ENCODE results near the gene PAX7.

PAX7 gene

GRCh38 chr1:18783705-18784481 is 153.2 kb downstream of the PAX7 start:
- Histone ChIP-seq H3K4me2 (ENCODE audit: low read length) (no peak overlapping the region), H3K27me3 (ENCODE audit: low read depth, low read length) (no peaks in the 10 kb centered on the region), H3K27ac (ENCODE audit: low read length) (no peak overlapping the region), H3K9ac (ENCODE audit: low read length) (no peak overlapping the region), H3K79me2 (ENCODE audit: low read length) (no peaks in the 10 kb centered on the region), H3K4me1 (ENCODE audit: low read length) (no peaks in the 10 kb centered on the region), H3K4me3 (ENCODE audit: low read length) (no peak overlapping the region), H2AFZ (ENCODE audit: low read depth, low read length) (no peak overlapping the region), H3K36me3 (replicated peaks; ENCODE audit: low read depth, low read length) (no peaks in the 10 kb centered on the region), H4K20me1 (ENCODE audit: insufficient read depth, low read length) (no peaks in the 10 kb centered on the region), H3K9me3 (ENCODE audit: insufficient read depth, low read length) (no peaks in the 10 kb centered on the region)
- TF ChIP-seq EZH2phosphoT487 (IDR thresholded peaks at IDR 0.05; ENCODE audit: low read depth): no peak
- TF ChIP-seq CTCF (IDR thresholded peaks at IDR 0.05; ENCODE audit: low read depth, low read length): no peak

GRCh38 chr1:18784482-18784831 is 153.8 kb downstream of the PAX7 start:
- no peak overlapping the region for H3K9ac ChIP-seq (ENCODE audit: low read length)
- TF ChIP-seq CTCF (IDR thresholded peaks at IDR 0.05; ENCODE audit: low read depth, low read length) (no peak), EZH2phosphoT487 (IDR thresholded peaks at IDR 0.05; ENCODE audit: low read depth) (no peak)
- no peaks in the 10 kb centered on the region for H3K36me3 ChIP-seq (replicated peaks; ENCODE audit: low read depth, low read length)
- H3K4me3 ChIP-seq (ENCODE audit: low read length): no peak overlapping the region
- H3K79me2 ChIP-seq (ENCODE audit: low read length): no peaks in the 10 kb centered on the region
- H4K20me1 ChIP-seq (ENCODE audit: insufficient read depth, low read length): no peaks in the 10 kb centered on the region
- no peaks in the 10 kb centered on the region for H3K9me3 ChIP-seq (ENCODE audit: insufficient read depth, low read length)
- no peaks in the 10 kb centered on the region for H3K4me1 ChIP-seq (ENCODE audit: low read length)
- no peaks in the 10 kb centered on the region for H3K27me3 ChIP-seq (ENCODE audit: low read depth, low read length)
- H2AFZ ChIP-seq (ENCODE audit: low read depth, low read length): no peak overlapping the region
- no peak overlapping the region for H3K27ac ChIP-seq (ENCODE audit: low read length)
- no peak overlapping the region for H3K4me2 ChIP-seq (ENCODE audit: low read length)

GRCh38 chr1:18786149-18786548 is 155.5 kb downstream of the PAX7 start:
- TF ChIP-seq CTCF (IDR thresholded peaks at IDR 0.05; ENCODE audit: low read depth, low read length): no peak
- no peak for TF ChIP-seq EZH2phosphoT487 (IDR thresholded peaks at IDR 0.05; ENCODE audit: low read depth)
- H3K79me2 ChIP-seq (ENCODE audit: low read length): no peaks in the 10 kb centered on the region
- no peak overlapping the region for H3K9ac ChIP-seq (ENCODE audit: low read length)
- no peaks in the 10 kb centered on the region for H3K27me3 ChIP-seq (ENCODE audit: low read depth, low read length)
- no peaks in the 10 kb centered on the region for H3K4me1 ChIP-seq (ENCODE audit: low read length)
- no peaks in the 10 kb centered on the region for H4K20me1 ChIP-seq (ENCODE audit: insufficient read depth, low read length)
- H3K9me3 ChIP-seq (ENCODE audit: insufficient read depth, low read length): no peaks in the 10 kb centered on the region
- no peak overlapping the region for H3K4me2 ChIP-seq (ENCODE audit: low read length)
- no peaks in the 10 kb centered on the region for H3K36me3 ChIP-seq (replicated peaks; ENCODE audit: low read depth, low read length)
- no peak overlapping the region for H2AFZ ChIP-seq (ENCODE audit: low read depth, low read length)
- no peak overlapping the region for H3K4me3 ChIP-seq (ENCODE audit: low read length)
- H3K27ac ChIP-seq (ENCODE audit: low read length): no peak overlapping the region

- Histone ChIP-seq H4K20me1 (ENCODE audit: insufficient read depth, low read length) (no peaks in the 10 kb centered on the region), H3K27me3 (ENCODE audit: low read depth, low read length) (no peaks in the 10 kb centered on the region)
Measured at GRCh38 chr1:18787825-18788385, 157.3 kb downstream of the PAX7 start.

More at GRCh38 chr1:18787825-18788385, 157.3 kb downstream of the PAX7 start:
- H3K27ac ChIP-seq (ENCODE audit: low read length): no peak overlapping the region
- H3K36me3 ChIP-seq (replicated peaks; ENCODE audit: low read depth, low read length): no peaks in the 10 kb centered on the region
- no peaks in the 10 kb centered on the region for H3K9me3 ChIP-seq (ENCODE audit: insufficient read depth, low read length)
- H3K9ac ChIP-seq (ENCODE audit: low read length): no peak overlapping the region
- H3K4me1 ChIP-seq (ENCODE audit: low read length): no peaks in the 10 kb centered on the region
- no peak overlapping the region for H2AFZ ChIP-seq (ENCODE audit: low read depth, low read length)
- H3K79me2 ChIP-seq (ENCODE audit: low read length): no peaks in the 10 kb centered on the region
- no peak for TF ChIP-seq EZH2phosphoT487 (IDR thresholded peaks at IDR 0.05; ENCODE audit: low read depth)
- TF ChIP-seq CTCF (IDR thresholded peaks at IDR 0.05; ENCODE audit: low read depth, low read length): no peak
- H3K4me3 ChIP-seq (ENCODE audit: low read length): no peak overlapping the region
- H3K4me2 ChIP-seq (ENCODE audit: low read length): no peak overlapping the region
